NCI-H510A (cell line): ENCODE results near the gene ANGPTL8.

Experiments
- DNase-seq: peaks from one replicate; lab custom pipeline; 2025; lab: John Stamatoyannopoulos, UW

The ANGPTL8 gene

DNA sequence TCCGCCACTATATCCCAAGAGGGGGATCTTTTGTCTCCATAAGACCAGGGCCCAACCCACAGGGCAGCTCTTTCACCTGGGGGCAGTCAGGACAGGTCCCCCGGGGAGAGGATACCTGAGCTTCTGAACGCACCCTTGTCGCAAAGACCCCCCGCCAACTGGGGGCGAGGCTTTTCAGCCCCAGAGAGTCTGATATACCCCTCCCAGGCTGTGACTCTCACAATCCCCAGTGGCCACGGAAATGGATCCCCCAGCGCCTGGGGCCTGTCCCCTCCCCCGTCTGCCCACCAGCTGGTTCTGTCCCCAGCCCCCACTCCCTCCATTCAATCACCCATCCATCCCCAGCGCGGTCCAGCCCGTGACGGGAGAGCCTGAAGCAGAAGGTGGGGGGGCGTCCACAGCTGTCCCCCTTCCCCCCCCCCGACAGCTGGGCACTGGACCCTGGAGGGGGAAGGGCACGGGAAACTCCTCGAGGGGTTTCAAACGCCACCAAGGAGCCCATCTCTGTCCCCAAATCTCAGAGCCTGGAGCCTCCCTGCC is 22.1 kb downstream of the ANGPTL8 start:
- DNase-seq: no peak

DNA sequence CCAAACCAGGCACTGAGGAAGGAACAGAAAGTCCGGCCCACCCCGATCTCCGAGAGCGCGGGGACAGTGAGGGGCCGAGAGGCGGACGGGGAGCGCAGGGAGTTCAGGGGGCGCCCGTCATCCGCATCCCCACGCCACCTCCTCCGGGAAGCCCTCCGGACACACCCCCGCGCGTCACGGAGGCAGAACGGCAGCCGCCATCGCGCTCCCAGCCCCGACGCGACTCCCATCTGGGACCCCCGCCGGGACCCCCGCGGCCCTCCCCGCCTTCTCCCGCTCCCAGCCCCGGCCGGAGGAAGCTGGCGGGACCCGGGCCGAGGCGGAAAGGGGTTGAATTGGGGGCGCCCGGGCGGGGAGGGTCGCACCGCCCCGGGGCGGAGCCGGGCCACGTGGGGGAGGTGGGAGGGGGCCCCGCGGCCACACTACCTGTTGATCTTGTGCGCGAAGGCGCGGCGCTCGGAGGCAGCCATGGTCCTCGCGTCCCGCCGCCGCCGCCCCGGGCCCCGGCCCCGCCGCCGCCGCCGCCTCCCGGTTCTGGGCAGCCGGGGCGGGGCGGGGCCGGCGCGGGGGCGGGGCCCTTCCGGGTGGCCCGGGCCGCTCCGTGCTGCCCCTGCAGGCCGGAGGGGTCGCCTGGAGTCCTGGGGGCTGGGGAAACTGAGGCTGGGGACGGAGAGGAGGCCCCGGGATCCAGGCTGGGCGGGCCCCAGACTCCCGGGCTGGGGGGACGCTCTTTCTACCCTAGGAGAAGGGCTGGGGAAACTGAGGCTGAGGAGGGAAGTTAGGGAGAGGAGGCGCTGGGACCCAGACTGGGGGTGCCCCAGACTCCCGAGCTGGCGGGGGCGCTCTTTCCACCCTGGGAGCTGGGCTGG is 22.8 kb downstream of the ANGPTL8 start, which contains the start of gene DOCK6:
Gene DOCK6 (minus strand): TSS at position 554 of the 869 bp plus-strand sequence. CDS start 84 bp downstream, at position 470.
- DNase-seq: no peak

- DNase-seq: no peak
Observed at GRCh38 chr19:11263726-11264125, 24.3 kb downstream of the ANGPTL8 start.

- DNase-seq: peak; percentile 86
Observed at GRCh38 chr19:11264452-11265176, 25.2 kb downstream of the ANGPTL8 start.

DNA sequence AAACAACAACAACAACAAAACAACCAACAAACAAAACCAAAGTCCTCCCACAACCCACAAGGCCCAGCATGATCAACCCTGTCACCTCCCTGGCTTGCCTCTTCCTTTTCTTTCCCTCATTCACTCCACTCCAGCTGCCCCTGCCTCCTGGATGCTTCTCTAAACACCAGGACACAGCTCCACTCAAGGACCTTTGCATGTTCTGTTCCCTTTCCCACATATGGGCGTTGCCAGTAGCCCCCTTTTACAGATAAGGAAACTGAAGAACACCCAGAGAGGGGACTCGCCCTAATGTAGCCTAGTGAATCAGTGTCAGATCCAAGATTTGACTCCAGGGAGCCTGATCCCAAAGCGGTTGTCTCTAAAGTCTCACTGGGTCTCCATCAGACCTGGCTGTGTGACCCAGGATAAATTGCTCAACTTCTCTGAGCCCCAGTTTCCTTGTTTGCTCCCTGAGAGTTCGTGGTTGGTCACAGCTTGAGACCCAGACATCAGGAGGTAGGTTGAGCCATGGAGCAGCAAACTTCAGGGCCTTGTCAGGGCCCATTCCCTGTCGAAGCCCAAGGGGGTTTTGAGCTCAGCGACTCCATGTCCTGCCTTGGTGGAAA is 25.9 kb downstream of the ANGPTL8 start:
- DNase-seq: no peak

GRCh38 chr19:11265785-11266236 is 26.4 kb downstream of the ANGPTL8 start:
- peak; percentile 61 for DNase-seq

DNA sequence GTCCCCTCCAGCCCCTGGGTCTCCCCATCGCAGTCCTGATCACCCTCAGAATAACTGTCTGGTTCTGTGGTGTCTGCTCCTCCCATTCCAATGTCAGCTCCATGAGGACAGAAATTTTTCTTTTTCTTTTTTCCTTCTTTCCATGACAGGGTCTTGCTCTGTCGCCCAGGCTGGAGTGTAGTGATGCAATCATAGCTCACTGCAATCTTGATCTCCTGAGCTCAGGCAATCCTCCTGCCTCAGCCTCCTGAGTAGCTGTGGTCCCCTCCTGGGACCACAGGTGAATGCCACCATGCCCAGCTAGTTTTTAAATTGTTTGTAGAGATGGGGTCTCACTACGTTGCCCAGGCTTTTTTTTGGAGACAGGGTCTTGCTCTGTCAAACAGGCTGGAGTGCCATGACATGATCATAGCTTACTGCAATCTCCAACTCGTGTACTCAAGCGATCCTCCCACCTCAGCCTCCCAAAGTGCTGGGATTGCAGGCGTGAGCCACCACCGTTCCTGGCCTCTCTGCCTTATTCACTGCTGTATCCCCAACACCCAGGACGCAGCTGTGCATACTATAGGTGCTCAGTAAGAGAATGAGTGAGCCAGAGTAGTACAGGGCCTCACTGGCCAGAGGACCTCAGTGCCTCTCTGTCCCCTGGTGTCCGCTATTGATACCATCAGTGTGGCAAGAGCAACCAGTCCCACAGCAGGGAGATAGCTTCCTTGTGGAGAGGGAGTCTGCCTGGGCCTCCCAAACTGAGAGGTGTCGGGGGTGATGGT is 28.1 kb downstream of the ANGPTL8 start:
- no peak for DNase-seq

GRCh38 chr19:11268783-11269267 is 29.4 kb downstream of the ANGPTL8 start:
- DNase-seq: no peak

GRCh38 chr19:11269408-11269807 is 30.0 kb downstream of the ANGPTL8 start:
- no peak for DNase-seq

GRCh38 chr19:11273296-11273695 is 33.9 kb downstream of the ANGPTL8 start:
- DNase-seq: no peak

GRCh38 chr19:11273989-11274388 is 34.6 kb downstream of the ANGPTL8 start:
- DNase-seq: no peak

DNA sequence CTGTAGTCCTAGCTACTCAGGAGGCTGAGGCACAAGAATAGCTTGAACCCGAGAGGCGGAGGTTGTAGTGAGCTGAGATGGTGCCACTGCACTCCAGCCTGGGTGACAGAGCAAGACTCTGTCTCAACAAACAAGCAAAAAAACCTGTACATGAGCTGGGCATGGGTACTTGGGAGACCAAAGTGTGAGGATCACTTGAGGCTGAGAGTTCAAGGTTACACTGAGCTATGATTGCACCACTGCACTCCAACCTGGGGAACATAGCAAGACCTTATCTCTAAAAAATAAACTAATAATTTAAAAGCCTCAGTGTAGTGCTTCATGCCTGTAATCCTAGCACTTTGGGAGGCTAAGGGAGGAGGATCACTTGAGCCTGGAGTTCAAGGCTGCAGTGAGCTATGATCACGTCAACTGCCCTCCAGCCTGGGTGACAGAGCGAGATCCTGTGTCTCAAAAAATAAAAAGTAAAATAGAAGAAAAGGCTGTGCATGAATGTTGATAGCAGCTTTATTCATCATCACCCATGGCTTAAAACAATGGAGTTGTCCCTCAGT is 35.2 kb downstream of the ANGPTL8 start:
- DNase-seq: no peak

DNA sequence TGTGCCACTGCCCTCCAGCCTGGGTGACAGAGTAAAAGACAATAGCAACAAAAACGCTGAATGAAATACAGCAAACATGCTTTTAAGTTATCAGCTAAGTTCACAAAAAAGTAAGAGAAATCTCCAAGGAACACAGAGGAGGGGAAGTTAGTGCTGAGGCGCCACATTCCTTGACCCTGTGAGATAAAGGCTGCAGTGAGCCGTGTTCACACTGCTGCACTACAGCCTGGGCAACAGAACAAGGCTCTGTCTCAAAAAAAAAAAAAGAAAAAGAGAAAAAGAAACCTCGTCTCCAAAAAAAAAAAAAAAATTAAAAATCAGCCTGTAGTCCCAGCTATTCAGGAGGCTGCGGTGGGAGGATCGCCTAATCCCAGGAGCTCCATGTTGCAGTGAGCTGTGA is 39.3 kb downstream of the ANGPTL8 start:
- no peak for DNase-seq

- no peak for DNase-seq
Observed at GRCh38 chr19:11279505-11280236, 40.3 kb downstream of the ANGPTL8 start.

DNA sequence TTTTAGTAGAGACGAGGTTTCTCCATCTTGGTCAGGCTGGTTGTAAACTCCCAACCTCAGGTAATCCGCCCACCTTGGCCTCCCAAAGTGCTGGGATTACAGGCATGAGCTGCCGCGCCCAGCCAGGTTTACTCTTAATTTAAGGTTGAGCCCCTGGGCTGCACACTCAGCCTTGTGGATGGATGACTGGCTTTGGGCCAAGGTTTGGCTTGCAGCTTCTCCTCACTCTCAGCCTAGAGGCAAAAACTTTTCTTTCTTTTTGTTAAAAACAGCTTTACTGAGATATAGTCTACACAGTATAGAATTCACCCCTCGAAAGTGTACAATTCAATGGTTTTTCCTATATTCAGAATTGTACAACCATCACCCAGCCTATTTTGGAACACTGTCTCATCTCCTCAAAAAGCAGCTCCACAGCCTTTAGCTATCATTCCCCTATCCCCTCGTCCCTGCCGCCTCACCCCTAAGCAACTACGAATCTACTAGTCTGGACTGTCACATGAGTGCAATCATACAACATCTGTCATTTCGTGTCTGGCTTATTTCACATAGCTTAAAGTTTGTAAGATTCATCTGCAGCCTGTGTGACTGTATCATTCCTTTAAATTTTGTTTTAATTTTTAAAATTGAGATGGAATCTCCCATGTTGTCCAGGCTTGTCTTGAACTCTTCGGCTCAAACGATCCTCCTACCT is 42.1 kb downstream of the ANGPTL8 start:
- no peak for DNase-seq

DNA sequence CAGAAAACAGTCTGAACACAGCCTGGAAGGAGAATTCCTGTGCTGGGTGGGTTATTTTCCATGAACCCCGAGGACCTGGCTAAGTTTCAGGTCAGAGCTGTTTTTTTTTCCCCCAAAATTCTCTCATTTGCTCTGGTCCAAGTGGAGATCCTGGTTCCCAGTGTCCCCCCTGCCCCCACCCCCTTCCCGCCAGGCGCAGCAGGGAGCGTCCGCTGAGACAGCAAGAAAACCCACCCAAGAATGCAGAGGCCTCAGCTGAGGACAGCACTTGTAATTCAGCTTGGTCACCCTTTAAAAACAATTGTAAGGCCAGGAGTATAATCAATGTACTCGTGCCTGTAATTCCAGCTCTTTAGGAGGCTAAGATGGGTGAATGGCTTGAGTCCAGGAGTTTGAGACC is 45.1 kb downstream of the ANGPTL8 start:
- no peak for DNase-seq

DNA sequence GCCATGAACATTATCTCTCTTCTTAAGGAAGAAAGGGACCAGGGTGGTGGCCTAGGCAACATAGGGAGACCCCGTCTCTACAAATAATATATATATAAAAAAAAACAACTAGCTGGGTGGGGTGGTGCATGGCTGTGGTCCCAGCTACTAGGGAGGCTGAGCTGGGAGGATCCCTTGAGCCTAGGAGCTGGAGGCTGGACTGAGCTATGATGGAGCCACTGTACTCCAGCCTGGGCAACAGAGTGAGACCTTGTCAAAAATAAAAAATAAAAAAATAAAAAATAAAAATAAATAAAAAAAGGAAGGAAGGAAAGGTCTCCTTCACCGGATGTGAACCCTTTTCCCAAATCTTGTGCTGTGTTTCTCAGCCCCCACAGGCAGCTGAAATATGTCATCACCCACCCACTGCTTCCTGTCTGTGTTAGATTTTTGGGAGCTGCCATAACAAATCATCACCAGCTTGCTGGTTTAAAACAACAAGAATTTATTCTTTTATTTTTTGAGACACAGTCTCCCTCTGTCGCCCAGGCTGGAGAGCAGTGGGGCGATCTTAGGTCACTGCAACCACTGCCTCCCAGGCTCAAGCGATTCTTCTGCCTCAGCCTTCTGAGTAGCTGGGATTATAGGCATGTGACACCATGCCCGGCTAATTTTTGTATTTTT is 47.0 kb downstream of the ANGPTL8 start:
- DNase-seq: no peak

- no peak for DNase-seq
Observed at GRCh38 chr19:11288349-11288748, 48.9 kb downstream of the ANGPTL8 start.

DNA sequence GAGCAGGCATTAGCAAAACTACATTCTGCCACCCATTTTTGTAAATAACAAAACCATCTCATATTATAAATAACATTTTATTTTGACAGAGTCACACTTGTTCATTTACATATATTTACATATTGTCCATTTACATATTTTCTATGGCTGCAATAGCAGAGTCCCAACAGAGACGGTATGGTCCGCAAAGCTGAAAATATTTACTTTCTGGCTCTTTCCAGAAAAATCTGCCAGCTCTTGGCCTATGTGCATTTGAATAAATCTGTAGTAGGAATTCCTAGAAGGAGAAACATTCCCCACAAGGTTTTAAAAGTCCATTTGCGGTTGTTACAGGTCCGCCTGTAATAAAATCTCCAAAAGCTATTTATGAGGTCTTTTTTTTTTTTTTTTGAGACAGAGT is 50.8 kb downstream of the ANGPTL8 start:
- DNase-seq: no peak
